ENCODE data around the gene PARP8. TPM values are rescaled to one million over a fixed set of nuclear protein-coding genes. Genes with fewer than 3 reads are reported as not detected.
"Not testable (repeated sequence)": the region's sequence is repeated elsewhere in the genome, so short reads cannot be mapped to it uniquely, and the experiment has no call there.

Gene PARP8
- total RNA-seq, 1 experiment from 2014 or later = 23.2 TPM

GRCh38 chr5:50672663-50673062 is 6.2 kb downstream of the PARP8 start (continued):
- TF ChIP-seq ATF6 (CRISPR knock-in tag; IDR thresholded peaks at IDR 0.05) (no peak), ZBTB21 (CRISPR knock-in tag; IDR thresholded peaks at IDR 0.05; ENCODE audit: borderline replicate concordance) (no peak), FOXP4 (CRISPR knock-in tag; IDR thresholded peaks at IDR 0.05) (no peak), GRHL2 (CRISPR knock-in tag; IDR thresholded peaks at IDR 0.05; ENCODE audit: insufficient replicate concordance, severe bottlenecking) (no peak), ZNF121 (CRISPR knock-in tag; IDR thresholded peaks at IDR 0.05) (no peak), NR2C2 (CRISPR knock-in tag; IDR thresholded peaks at IDR 0.05) (no peak)

GRCh38 chr5:50673444-50673843 is 7.0 kb downstream of the PARP8 start:
- ATAC-seq; H3K4me3 Mint-ChIP-seq; POLR2A ChIA-PET; H3K36me3 Mint-ChIP-seq; DNase-seq (ENCODE audit: low spot score); H3K9me3 Mint-ChIP-seq; H3K27me3 Mint-ChIP-seq (ENCODE audit: low read depth): not testable (repeated sequence)
- H3K4me1 Mint-ChIP-seq = peaks cover 84% of the 10 kb centered on the region
- 0 out of 2 replicates have a peak overlapping the region, but pooled peaks have one; percentile 29 for H3K27ac Mint-ChIP-seq
- CTCF ChIA-PET = interaction anchor here (0.6 kb wide), 1 partner anchor 41 kb away, joined by 3 read pairs; no protein-coding TSS in a partner anchor

- H3K27ac Mint-ChIP-seq = no peak overlapping the region
- no peak overlapping the region for H3K4me3 Mint-ChIP-seq
- H3K27me3 Mint-ChIP-seq (ENCODE audit: low read depth) = no peaks in the 10 kb centered on the region
- no peaks in the 10 kb centered on the region for H3K9me3 Mint-ChIP-seq
- ChIA-PET CTCF (no interaction called here), POLR2A (no interaction called here)
- no peaks in the 10 kb centered on the region for H3K36me3 Mint-ChIP-seq
- no peak for DNase-seq (ENCODE audit: low spot score)
- TF ChIP-seq ZNF281 (CRISPR knock-in tag; IDR thresholded peaks at IDR 0.05) = no peak
- peaks cover 87% of the 10 kb centered on the region for H3K4me1 Mint-ChIP-seq
- ATAC-seq = no peak
These were observed 8.9 kb downstream of the PARP8 start for GRCh38 chr5:50675385-50675784.

- H3K4me3 Mint-ChIP-seq; POLR2A ChIA-PET; CTCF ChIA-PET; H3K9me3 Mint-ChIP-seq; H3K27me3 Mint-ChIP-seq (ENCODE audit: low read depth); H3K36me3 Mint-ChIP-seq; ATAC-seq; DNase-seq (ENCODE audit: low spot score): not testable (repeated sequence)
- peak overlapping the region; percentile 64 for H3K27ac Mint-ChIP-seq
- peaks cover 86% of the 10 kb centered on the region for H3K4me1 Mint-ChIP-seq
These were observed 13.1 kb downstream of the PARP8 start for GRCh38 chr5:50679554-50679953.

GRCh38 chr5:50684721-50685120 is 18.3 kb downstream of the PARP8 start:
- Mint-ChIP-seq H3K4me3 (no peak overlapping the region), H3K36me3 (peaks cover 36% of the 10 kb centered on the region)
- POLR2A ChIA-PET = no interaction called here
- no peak for TF ChIP-seq GTF2I (CRISPR knock-in tag; conservative IDR thresholded peaks at IDR 0.05)
- TF ChIP-seq ELF4 (CRISPR knock-in tag; IDR thresholded peaks at IDR 0.05; ENCODE audit: low read depth) = no peak
- no peak for TF ChIP-seq MXD4 (CRISPR knock-in tag; IDR thresholded peaks at IDR 0.05; ENCODE audit: borderline replicate concordance)
- TF ChIP-seq ESRRA (CRISPR knock-in tag; IDR thresholded peaks at IDR 0.05; ENCODE audit: borderline replicate concordance) = no peak
- TF ChIP-seq E2F4 (CRISPR knock-in tag; IDR thresholded peaks at IDR 0.05; ENCODE audit: borderline replicate concordance, low read depth) = no peak
- no peak for TF ChIP-seq CREB1 (CRISPR knock-in tag; IDR thresholded peaks at IDR 0.05)
- no peak for TF ChIP-seq ARID4B (CRISPR knock-in tag; IDR thresholded peaks at IDR 0.05; ENCODE audit: borderline replicate concordance)
- TF ChIP-seq OVOL2 (CRISPR knock-in tag; IDR thresholded peaks at IDR 0.05; ENCODE audit: borderline replicate concordance) = no peak

More at GRCh38 chr5:50684721-50685120, 18.3 kb downstream of the PARP8 start:
- H3K27ac Mint-ChIP-seq = peak overlapping the region; percentile 41; the same call in 1 of the 2 replicates
- 0 out of 2 replicates have a peak, but pooled peaks cover 3% of the 10 kb centered on the region for H3K27me3 Mint-ChIP-seq (ENCODE audit: low read depth)
- peaks cover 29% of the 10 kb centered on the region for H3K9me3 Mint-ChIP-seq
- ATAC-seq (no peak), DNase-seq (ENCODE audit: low spot score) (no peak)
- CTCF ChIA-PET = no interaction called here
- H3K4me1 Mint-ChIP-seq = peaks cover 80% of the 10 kb centered on the region

Measured in WTC11 (cell line).